ENCODE measurements around the gene SNAP47. TPM values are rescaled to one million over a fixed set of nuclear protein-coding genes. Genes with fewer than 3 reads are reported as not detected.

The SNAP47 gene
- total RNA-seq, 2 donors from 2014 or later = 34.0 to 35.3 TPM

- no peaks in the 10 kb centered on the region for H3K27me3 Mint-ChIP-seq (ENCODE audit: low read depth)
These were observed 42.4 kb downstream of the SNAP47 start for GRCh38 chr1:227777646-227778045.

GRCh38 chr1:227778401-227778947 is 43.2 kb downstream of the SNAP47 start:
- ATAC-seq (replicated peaks in 1 of 2) (no peak), DNase-seq (no peak)
- Mint-ChIP-seq H3K27me3 (ENCODE audit: low read depth) (no peaks in the 10 kb centered on the region), H3K4me1 (ENCODE audit: low read depth) (peaks cover 10% of the 10 kb centered on the region), H3K27ac (no peak overlapping the region), H3K4me3 (no peak overlapping the region), H3K36me3 (ENCODE audit: insufficient read depth in 2 of 2) (peaks cover 0 to 1% of the 10 kb centered on the region in 2 donors), H3K9me3 (no peaks in the 10 kb centered on the region)

More at GRCh38 chr1:227777646-227778045, 42.4 kb downstream of the SNAP47 start:
- Mint-ChIP-seq H3K9me3 (no peaks in the 10 kb centered on the region), H3K4me3 (no peak overlapping the region), H3K27ac (no peak overlapping the region), H3K36me3 (ENCODE audit: insufficient read depth in 2 of 2) (peaks cover 0 to 1% of the 10 kb centered on the region in 2 donors), H3K4me1 (ENCODE audit: low read depth) (peaks cover 14% of the 10 kb centered on the region)
- no peak for ATAC-seq (replicated peaks in 1 of 2)
- DNase-seq = no peak

- Mint-ChIP-seq H3K27me3 (ENCODE audit: low read depth) (no peaks in the 10 kb centered on the region), H3K36me3 (ENCODE audit: insufficient read depth in 2 of 2) (peaks cover 0 to 1% of the 10 kb centered on the region in 2 donors), H3K9me3 (no peaks in the 10 kb centered on the region), H3K27ac (no peak overlapping the region), H3K4me3 (no peak overlapping the region), H3K4me1 (ENCODE audit: low read depth) (peaks cover 4% of the 10 kb centered on the region)
- DNase-seq (no peak), ATAC-seq (replicated peaks in 1 of 2) (no peak)
These were observed 43.8 kb downstream of the SNAP47 start for GRCh38 chr1:227779021-227779441.

GRCh38 chr1:227779685-227780084 is 44.5 kb downstream of the SNAP47 start:
- H3K9me3 Mint-ChIP-seq = no peaks in the 10 kb centered on the region
- DNase-seq = no peak
- ATAC-seq (replicated peaks in 1 of 2) = no peak
- H3K4me3 Mint-ChIP-seq = no peak overlapping the region
- H3K4me1 Mint-ChIP-seq (ENCODE audit: low read depth) = no peaks in the 10 kb centered on the region
- no peaks in the 10 kb centered on the region for H3K27me3 Mint-ChIP-seq (ENCODE audit: low read depth)
- H3K36me3 Mint-ChIP-seq (ENCODE audit: insufficient read depth in 2 of 2) = peaks cover 0 to 1% of the 10 kb centered on the region in 2 donors
- no peak overlapping the region for H3K27ac Mint-ChIP-seq

- peaks cover 0 to 1% of the 10 kb centered on the region in 2 donors for H3K36me3 Mint-ChIP-seq (ENCODE audit: insufficient read depth in 2 of 2)
- no peak for DNase-seq
- H3K27me3 Mint-ChIP-seq (ENCODE audit: low read depth) = no peaks in the 10 kb centered on the region
- H3K4me1 Mint-ChIP-seq (ENCODE audit: low read depth) = no peaks in the 10 kb centered on the region
- no peak overlapping the region for H3K27ac Mint-ChIP-seq
- no peak overlapping the region for H3K4me3 Mint-ChIP-seq
- ATAC-seq (replicated peaks in 1 of 2) = no peak
- no peaks in the 10 kb centered on the region for H3K9me3 Mint-ChIP-seq
These were observed 45.1 kb downstream of the SNAP47 start for GRCh38 chr1:227780101-227781044.

- Mint-ChIP-seq H3K9me3 (no peaks in the 10 kb centered on the region), H3K4me1 (ENCODE audit: low read depth) (peaks cover 6% of the 10 kb centered on the region), H3K27ac (no peak overlapping the region), H3K4me3 (no peak overlapping the region), H3K36me3 (ENCODE audit: insufficient read depth in 2 of 2) (peaks cover 0 to 1% of the 10 kb centered on the region in 2 donors), H3K27me3 (ENCODE audit: low read depth) (no peaks in the 10 kb centered on the region)
- no peak for ATAC-seq (replicated peaks in 1 of 2)
- DNase-seq = no peak
These were observed 46.2 kb downstream of the SNAP47 start for GRCh38 chr1:227781314-227781930.

GRCh38 chr1:227782226-227782625 is 47.0 kb downstream of the SNAP47 start:
- DNase-seq (no peak), ATAC-seq (replicated peaks in 1 of 2) (no peak)
- Mint-ChIP-seq H3K27me3 (ENCODE audit: low read depth) (no peaks in the 10 kb centered on the region), H3K36me3 (ENCODE audit: insufficient read depth in 2 of 2) (peaks cover 0 to 1% of the 10 kb centered on the region in 2 donors), H3K9me3 (no peaks in the 10 kb centered on the region), H3K4me1 (ENCODE audit: low read depth) (peaks cover 6% of the 10 kb centered on the region), H3K4me3 (no peak overlapping the region), H3K27ac (no peak overlapping the region)

GRCh38 chr1:227785094-227785804 is 50.0 kb downstream of the SNAP47 start:
- no peaks in the 10 kb centered on the region for H3K27me3 Mint-ChIP-seq (ENCODE audit: low read depth)
- no peak overlapping the region for H3K4me3 Mint-ChIP-seq
- H3K9me3 Mint-ChIP-seq = no peaks in the 10 kb centered on the region
- H3K4me1 Mint-ChIP-seq (ENCODE audit: low read depth) = peaks cover 6% of the 10 kb centered on the region
- H3K36me3 Mint-ChIP-seq (ENCODE audit: insufficient read depth in 2 of 2) = peaks cover 0 to 1% of the 10 kb centered on the region in 2 donors
- ATAC-seq (replicated peaks in 1 of 2) (no peak), DNase-seq (no peak)
- H3K27ac Mint-ChIP-seq = no peak overlapping the region

- no peak overlapping the region for H3K27ac Mint-ChIP-seq
- H3K4me3 Mint-ChIP-seq = peak overlapping the region in 1 of 2 donors; percentile 84
- no peaks in the 10 kb centered on the region for H3K9me3 Mint-ChIP-seq
- peaks cover 0 to 1% of the 10 kb centered on the region in 2 donors for H3K36me3 Mint-ChIP-seq (ENCODE audit: insufficient read depth in 2 of 2)
- H3K4me1 Mint-ChIP-seq (ENCODE audit: low read depth) = peaks cover 6% of the 10 kb centered on the region
- no peaks in the 10 kb centered on the region for H3K27me3 Mint-ChIP-seq (ENCODE audit: low read depth)
- DNase-seq (no peak), ATAC-seq (replicated peaks in 1 of 2) (no peak)
These were observed 50.8 kb downstream of the SNAP47 start for GRCh38 chr1:227785805-227786671.

GRCh38 chr1:227786673-227787512 is 51.7 kb downstream of the SNAP47 start:
- no peak overlapping the region for H3K27ac Mint-ChIP-seq
- H3K9me3 Mint-ChIP-seq = no peaks in the 10 kb centered on the region
- DNase-seq = no peak
- no peak for ATAC-seq (replicated peaks in 1 of 2)
- no peaks in the 10 kb centered on the region for H3K27me3 Mint-ChIP-seq (ENCODE audit: low read depth)
- H3K4me3 Mint-ChIP-seq = peak overlapping the region; percentile 84 to 88
- peaks cover 0 to 1% of the 10 kb centered on the region in 2 donors for H3K36me3 Mint-ChIP-seq (ENCODE audit: insufficient read depth in 2 of 2)
- H3K4me1 Mint-ChIP-seq (ENCODE audit: low read depth) = peaks cover 6% of the 10 kb centered on the region

- Mint-ChIP-seq H3K9me3 (no peaks in the 10 kb centered on the region), H3K27ac (no peak overlapping the region), H3K36me3 (ENCODE audit: insufficient read depth in 2 of 2) (no peaks in the 10 kb centered on the region), H3K4me1 (ENCODE audit: low read depth) (peaks cover 6% of the 10 kb centered on the region), H3K4me3 (peak overlapping the region; percentile 84 to 88), H3K27me3 (ENCODE audit: low read depth) (no peaks in the 10 kb centered on the region)
- DNase-seq (peak; percentile 91), ATAC-seq (replicated peaks in 1 of 2) (peak; percentile 92 to 94)
These were observed 52.5 kb downstream of the SNAP47 start for GRCh38 chr1:227787513-227788270.

All from activated T-cell treated with anti-CD3 and anti-CD28 coated beads, Interleukin-2, amount 50 U/mL, for 72 hours (primary cell).